GM12872 (cell line): Measurements from ENCODE around the gene IL25.

Source experiments
- TF ChIP-seq, protein P1 (sequence below): IDR thresholded peaks from 3 replicates; pipeline ENCODE4 v1.5.1; 2011; ENCODE audit warnings: low read depth, mild to moderate bottlenecking, low read length, moderate library complexity; ENCODE audit not compliant: insufficient read depth

Gene IL25

DNA sequence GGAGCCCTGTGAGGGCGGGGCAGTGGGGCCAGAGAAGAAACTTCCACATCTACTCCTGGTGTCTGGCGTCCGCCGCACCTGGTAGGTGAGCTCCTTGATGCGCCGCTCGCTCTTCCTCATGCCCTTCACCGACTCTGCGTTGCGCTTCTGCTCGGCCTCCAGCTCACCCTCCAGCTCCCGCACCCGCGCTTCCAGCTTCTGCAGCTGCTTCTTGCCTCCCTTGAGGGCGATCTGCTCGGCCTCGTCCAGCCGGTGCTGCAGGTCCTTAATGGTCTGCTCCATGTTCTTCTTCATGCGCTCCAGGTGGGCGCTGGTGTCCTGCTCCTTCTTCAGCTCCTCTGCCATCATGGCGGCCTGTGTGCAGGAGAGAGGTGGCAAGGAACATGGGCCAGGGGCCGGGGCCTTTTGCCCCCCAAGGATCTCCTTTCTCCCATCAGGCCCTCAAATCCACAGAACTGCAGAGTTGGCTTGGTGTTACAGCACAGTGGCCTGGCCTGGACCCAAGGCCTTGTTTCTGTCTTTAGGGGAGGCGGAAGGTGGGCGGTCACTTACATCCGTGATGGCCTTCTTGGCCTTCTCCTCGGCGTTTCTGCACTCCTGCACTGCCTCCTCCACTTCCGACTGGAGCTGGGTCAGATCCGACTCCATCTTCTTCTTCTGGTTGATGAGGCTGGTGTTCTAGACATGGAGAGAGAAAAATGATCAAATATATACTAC, 11.9 kb downstream of the IL25 start:
- TF ChIP-seq, protein P1, sequence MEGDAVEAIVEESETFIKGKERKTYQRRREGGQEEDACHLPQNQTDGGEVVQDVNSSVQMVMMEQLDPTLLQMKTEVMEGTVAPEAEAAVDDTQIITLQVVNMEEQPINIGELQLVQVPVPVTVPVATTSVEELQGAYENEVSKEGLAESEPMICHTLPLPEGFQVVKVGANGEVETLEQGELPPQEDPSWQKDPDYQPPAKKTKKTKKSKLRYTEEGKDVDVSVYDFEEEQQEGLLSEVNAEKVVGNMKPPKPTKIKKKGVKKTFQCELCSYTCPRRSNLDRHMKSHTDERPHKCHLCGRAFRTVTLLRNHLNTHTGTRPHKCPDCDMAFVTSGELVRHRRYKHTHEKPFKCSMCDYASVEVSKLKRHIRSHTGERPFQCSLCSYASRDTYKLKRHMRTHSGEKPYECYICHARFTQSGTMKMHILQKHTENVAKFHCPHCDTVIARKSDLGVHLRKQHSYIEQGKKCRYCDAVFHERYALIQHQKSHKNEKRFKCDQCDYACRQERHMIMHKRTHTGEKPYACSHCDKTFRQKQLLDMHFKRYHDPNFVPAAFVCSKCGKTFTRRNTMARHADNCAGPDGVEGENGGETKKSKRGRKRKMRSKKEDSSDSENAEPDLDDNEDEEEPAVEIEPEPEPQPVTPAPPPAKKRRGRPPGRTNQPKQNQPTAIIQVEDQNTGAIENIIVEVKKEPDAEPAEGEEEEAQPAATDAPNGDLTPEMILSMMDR: no peak

DNA sequence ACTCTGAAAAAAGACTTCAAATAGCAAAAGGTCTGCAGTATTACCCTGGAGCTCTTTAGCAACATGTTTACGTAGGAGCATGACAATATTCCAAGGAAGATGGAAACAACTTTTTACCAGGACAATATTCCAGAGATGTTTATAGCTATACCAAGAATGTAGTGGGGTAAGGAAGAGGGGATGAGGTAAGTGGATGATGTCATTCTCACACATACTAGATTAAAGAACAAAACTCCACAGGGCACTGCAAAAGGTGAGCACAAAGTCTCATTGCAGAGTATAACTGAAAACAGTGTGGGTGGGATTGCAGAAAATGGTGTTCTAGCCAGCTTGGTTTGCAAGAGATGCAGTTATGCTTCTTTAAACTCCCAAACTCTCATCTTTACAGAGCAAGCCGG, 12.6 kb downstream of the IL25 start:
- TF ChIP-seq, protein P1: no peak

DNA sequence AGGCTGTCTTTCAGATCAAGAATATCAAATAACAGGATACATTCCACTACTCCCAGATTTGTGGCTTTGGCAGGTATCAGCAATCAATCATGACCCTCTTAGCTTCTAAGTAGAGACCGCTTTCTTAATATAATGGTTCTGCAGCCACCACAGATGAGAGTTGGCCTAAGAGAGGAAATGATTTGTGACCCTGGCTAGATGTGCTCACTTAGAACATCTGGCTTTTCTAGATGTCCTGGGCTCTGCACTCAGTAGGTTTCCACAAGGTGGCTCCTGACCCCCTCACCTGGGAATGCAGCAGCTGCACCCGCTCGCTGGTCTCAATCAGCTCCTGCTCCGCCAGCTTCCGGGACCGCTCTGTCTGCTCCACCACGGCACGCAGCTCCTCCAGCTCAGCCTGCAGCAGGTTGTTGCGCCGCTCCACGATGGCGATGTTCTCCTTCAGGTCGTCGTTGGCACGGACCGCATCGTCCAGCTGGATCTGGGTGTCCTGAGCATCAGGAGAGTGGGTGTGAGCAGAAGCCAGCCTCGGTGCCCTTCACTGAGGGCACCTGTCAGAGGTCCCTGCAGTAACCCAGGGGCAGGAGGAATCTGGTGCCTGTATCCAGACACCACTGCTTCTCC, 13.1 kb downstream of the IL25 start:
- TF ChIP-seq, protein P1: no peak

GRCh38 chr14:23386999-23387398, 14.4 kb downstream of the IL25 start:
- TF ChIP-seq, protein P1: no peak

GRCh38 chr14:23387916-23388882, 15.6 kb downstream of the IL25 start:
- TF ChIP-seq, protein P1: no peak

DNA sequence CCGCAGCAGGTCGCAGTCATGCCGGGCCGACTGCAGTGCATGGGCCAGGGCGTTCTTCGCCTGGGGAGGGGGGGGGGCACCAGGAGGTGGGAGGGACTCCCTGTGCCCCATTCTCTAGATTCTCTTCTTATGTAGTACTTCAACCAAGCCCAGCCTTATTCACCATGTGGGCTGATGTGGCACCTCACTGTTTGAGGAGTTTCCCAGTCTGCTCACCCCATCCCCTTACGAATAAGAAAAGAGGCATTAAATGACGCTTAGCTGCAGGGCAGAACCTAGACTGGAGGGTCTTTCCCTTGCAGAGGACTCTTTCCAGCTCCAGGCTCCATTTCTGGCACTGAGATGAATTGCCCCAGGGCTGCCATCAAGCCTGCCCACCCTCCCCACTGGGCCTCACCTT, 16.4 kb downstream of the IL25 start:
- TF ChIP-seq, protein P1: no peak

- TF ChIP-seq, protein P1: no peak
Observed at GRCh38 chr14:23389396-23389795, 16.8 kb downstream of the IL25 start.
